ENCODE measurements around the gene GARS1. TPM values are rescaled to one million over a fixed set of nuclear protein-coding genes. Genes with fewer than 3 reads are reported as not detected.

The GARS1 gene
- total RNA-seq, 6 experiments from 2014 or later, result 31.4 to 155 (median 44.7) TPM

DNA sequence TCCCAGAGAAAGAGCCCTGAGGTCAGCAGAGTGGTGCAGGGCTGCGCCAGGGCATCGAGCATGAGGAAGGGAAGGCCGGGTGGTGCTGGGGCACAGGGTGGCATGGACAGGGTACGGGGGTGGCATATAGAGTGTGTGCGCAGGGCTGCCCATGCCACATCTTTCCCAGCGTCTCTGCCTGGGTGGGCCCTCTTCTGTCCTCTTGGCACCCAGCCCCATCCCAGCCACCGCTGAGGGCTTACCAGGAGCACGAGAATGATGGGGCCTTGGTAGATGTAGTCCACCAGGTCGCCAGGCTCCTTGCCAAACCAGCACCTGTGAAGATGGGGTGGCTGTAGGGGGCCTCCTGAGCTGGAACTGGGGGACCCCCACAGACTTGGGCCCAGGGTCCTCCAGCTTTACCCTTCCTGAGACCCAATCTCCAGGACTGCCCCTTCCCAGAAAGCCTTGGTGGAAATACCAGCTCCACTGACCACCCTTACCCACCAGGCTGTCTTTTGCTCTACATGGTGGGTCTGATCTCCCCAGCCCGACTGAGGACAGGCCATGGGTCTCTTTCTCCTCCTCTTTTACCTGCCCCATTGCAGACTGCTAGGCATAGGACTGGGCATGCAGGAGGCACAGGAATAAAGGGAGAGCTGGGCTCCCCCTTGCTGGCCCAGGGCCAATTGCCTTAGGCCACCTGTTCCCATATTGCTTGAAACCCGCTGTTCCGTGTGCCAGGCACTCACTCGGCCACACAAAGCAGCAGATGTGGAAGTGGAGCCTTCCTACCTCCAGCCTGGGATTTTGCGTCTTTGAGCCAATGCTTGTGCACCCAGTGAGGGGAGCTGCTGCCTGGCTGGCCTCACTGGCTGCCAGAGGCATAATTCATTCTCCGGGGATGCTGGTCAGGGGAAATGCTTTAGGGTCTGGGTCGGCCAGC, 65.9 kb downstream of the GARS1 start:
- no peak overlapping the region for H3K4me3 ChIP-seq
- no peaks in the 10 kb centered on the region for H3K36me3 ChIP-seq
- 40% methylated on average over 1 of the region's 16 CpGs for WGBS (ENCODE audit: insufficient coverage, low coverage, low lambda C conversion rate, missing lambda C conversion rate)
- intact Hi-C loops (cut with DNase I), result no loop called here
- TF ChIP-seq, protein P1, sequence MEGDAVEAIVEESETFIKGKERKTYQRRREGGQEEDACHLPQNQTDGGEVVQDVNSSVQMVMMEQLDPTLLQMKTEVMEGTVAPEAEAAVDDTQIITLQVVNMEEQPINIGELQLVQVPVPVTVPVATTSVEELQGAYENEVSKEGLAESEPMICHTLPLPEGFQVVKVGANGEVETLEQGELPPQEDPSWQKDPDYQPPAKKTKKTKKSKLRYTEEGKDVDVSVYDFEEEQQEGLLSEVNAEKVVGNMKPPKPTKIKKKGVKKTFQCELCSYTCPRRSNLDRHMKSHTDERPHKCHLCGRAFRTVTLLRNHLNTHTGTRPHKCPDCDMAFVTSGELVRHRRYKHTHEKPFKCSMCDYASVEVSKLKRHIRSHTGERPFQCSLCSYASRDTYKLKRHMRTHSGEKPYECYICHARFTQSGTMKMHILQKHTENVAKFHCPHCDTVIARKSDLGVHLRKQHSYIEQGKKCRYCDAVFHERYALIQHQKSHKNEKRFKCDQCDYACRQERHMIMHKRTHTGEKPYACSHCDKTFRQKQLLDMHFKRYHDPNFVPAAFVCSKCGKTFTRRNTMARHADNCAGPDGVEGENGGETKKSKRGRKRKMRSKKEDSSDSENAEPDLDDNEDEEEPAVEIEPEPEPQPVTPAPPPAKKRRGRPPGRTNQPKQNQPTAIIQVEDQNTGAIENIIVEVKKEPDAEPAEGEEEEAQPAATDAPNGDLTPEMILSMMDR (IDR thresholded peaks at IDR 0.05), result no peak
- no peak for TF ChIP-seq POLR2A (IDR thresholded peaks at IDR 0.05)
- no peaks in the 10 kb centered on the region for H3K9me3 ChIP-seq
- DNase-seq, result peak in 1 of 3 donors; percentile 37
- no peaks in the 10 kb centered on the region for H3K27me3 ChIP-seq
- no peak for ATAC-seq
- no peak overlapping the region for H3K27ac ChIP-seq
- H3K4me1 ChIP-seq, result no peaks in the 10 kb centered on the region

- TF ChIP-seq, protein P1 (IDR thresholded peaks at IDR 0.05), result no peak
- no peak for TF ChIP-seq POLR2A (IDR thresholded peaks at IDR 0.05)
- ATAC-seq (no peak), DNase-seq (peak in 1 of 3 donors; percentile 22)
- intact Hi-C loops (cut with DNase I), result no loop called here
- no peaks in the 10 kb centered on the region for H3K4me1 ChIP-seq
- no peaks in the 10 kb centered on the region for H3K27me3 ChIP-seq
- WGBS (ENCODE audit: insufficient coverage, low coverage, low lambda C conversion rate, missing lambda C conversion rate), result 94% methylated on average over 4 of the region's 6 CpGs
- H3K36me3 ChIP-seq, result no peaks in the 10 kb centered on the region
- no peak overlapping the region for H3K4me3 ChIP-seq
- no peak overlapping the region for H3K27ac ChIP-seq
- H3K9me3 ChIP-seq, result no peaks in the 10 kb centered on the region
Measured at GRCh38 chr7:30661926-30662325, 67.2 kb downstream of the GARS1 start.

DNA sequence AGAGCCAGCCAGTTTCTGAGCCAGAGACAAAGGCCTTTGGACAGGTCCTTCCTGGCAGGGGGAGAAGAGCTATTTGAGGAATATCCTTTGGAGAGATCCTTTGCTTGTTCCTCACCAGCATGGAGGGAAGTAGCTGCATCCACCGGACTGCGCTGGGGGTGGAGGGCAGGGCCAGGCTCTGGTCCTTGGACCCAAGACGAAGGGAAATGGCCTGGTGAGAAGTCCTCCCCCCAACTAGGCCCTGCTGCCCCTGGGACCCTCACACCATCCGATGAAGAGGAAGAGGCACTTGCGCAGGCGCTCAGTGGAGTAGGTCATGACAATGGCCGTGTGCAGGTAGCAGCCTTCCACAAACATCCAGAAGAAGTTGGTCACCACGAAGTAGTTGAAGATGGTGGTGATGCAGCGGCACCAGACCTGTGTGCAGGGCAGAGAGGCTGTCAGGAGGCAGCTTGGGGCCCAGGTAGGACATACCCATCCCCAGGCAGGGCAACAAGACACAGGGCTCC, 67.8 kb downstream of the GARS1 start:
- WGBS (ENCODE audit: insufficient coverage, low coverage, low lambda C conversion rate, missing lambda C conversion rate), result 85% methylated on average over 9 of the region's 9 CpGs
- Histone ChIP-seq H3K9me3 (no peaks in the 10 kb centered on the region), H3K27me3 (no peaks in the 10 kb centered on the region), H3K4me3 (no peak overlapping the region), H3K27ac (no peak overlapping the region), H3K36me3 (no peaks in the 10 kb centered on the region), H3K4me1 (no peaks in the 10 kb centered on the region)
- TF ChIP-seq POLR2A (IDR thresholded peaks at IDR 0.05), result no peak
- TF ChIP-seq, protein P1 (IDR thresholded peaks at IDR 0.05), result no peak
- intact Hi-C loops (cut with DNase I), result no loop called here
- DNase-seq, result peak in 1 of 3 donors; percentile 22
- ATAC-seq, result no peak

- no peaks in the 10 kb centered on the region for H3K9me3 ChIP-seq
- H3K4me1 ChIP-seq, result no peaks in the 10 kb centered on the region
- no peak overlapping the region for H3K27ac ChIP-seq
- intact Hi-C loops (cut with DNase I), result no loop called here
- peak in 1 of 3 donors; percentile 9 for DNase-seq
- H3K4me3 ChIP-seq, result no peak overlapping the region
- no peaks in the 10 kb centered on the region for H3K36me3 ChIP-seq
- no peak for ATAC-seq
- TF ChIP-seq, protein P1 (IDR thresholded peaks at IDR 0.05), result no peak
- TF ChIP-seq POLR2A (IDR thresholded peaks at IDR 0.05), result no peak
- H3K27me3 ChIP-seq, result no peaks in the 10 kb centered on the region
- WGBS (ENCODE audit: insufficient coverage, low coverage, low lambda C conversion rate, missing lambda C conversion rate), result no CpG with 5 or more reads among the region's 4 CpGs
Measured at GRCh38 chr7:30663414-30663813, 68.7 kb downstream of the GARS1 start.

Data from right lobe of liver (tissue), 6 donors.